HCT116 (cell line): ENCODE measurements around the gene HNRNPH3. TPM values are rescaled to one million over a fixed set of nuclear protein-coding genes. Genes with fewer than 3 reads are reported as not detected.

ENCODE experiments used
- ATAC-seq: fragments of 200-7000 bp; cut with Tn5 transposase; 2 replicates; pipeline ENCODE4 v1.9.1; 2020; ENCODE audit warnings: mild to moderate bottlenecking, moderate library complexity
- BruUV-seq: library from RNA; stranded (reverse); fragments of 400-500 nt; replicated peaks from 2 replicates; lab custom pipeline; 2021; lab: Mats Ljungman, UMichigan
- CTCF ChIA-PET: fragments of 300-600 bp; sonication (Branson Sonifier 250); formaldehyde crosslinking; loops from one replicate; lab custom pipeline; 2021; ENCODE audit warnings: antibody characterized with exemption; lab: Charles Lee
- POLR2A ChIA-PET: fragments of 300-600, 350-600 bp; sonication (Branson Sonifier 250); formaldehyde crosslinking; loops from one replicate; lab custom pipeline; 2021; ENCODE audit warnings: antibody characterized with exemption; lab: Charles Lee
- RAD21 ChIA-PET, 2 experiments: fragments of 300-600 bp; sonication (Branson Sonifier 250); formaldehyde crosslinking; loops; one replicate each; lab custom pipeline; 2023; ENCODE audit warnings: low total read pairs in 2 of 2; ENCODE audit not compliant: uncharacterized antibody in 2 of 2, unreplicated experiment in 2 of 2, low non-redundant PET in 1 of 2; lab: Charles Lee
- DNase-seq: peaks from one replicate; pipeline ENCODE4 v3.0.0-alpha.2; 2010; ENCODE audit warnings: low read depth, low spot score
- H2AFZ ChIP-seq: fragments of 200-600 bp; shearing (Covaris generic), sonication (generic); 2 replicates; pipeline ENCODE4 v1.6.1; 2017; ENCODE audit warnings: low read depth, mixed run types, mixed read lengths, antibody characterized with exemption, low read length; ENCODE audit not compliant: poor library complexity, severe bottlenecking
- H3K27ac ChIP-seq: 2 replicates; pipeline ENCODE4 v1.5.1; 2012; ENCODE audit warnings: low read depth, low read length
- H3K27me3 ChIP-seq: fragments of 200-600 bp; sonication (generic); 2 replicates; pipeline ENCODE4 v1.6.1; 2016; ENCODE audit warnings: mixed run types, low read length, mixed read lengths; ENCODE audit not compliant: insufficient read depth
- H3K36me3 ChIP-seq, 2 experiments: fragments of 200-500 bp in 1 of 2; fragments of 200-600 bp in 1 of 2; sonication (Bioruptor generic) in 1 of 2; sonication (generic) in 1 of 2; 2 replicates each; pipeline versions ENCODE4 v1.5.1 to v1.6.1; 2014 to 2016; ENCODE audit warnings: low read length in 2 of 2, inconsistent platforms in 1 of 2, mixed read lengths in 1 of 2, mixed run types in 1 of 2; ENCODE audit not compliant: insufficient read depth in 2 of 2, control insufficient read depth in 1 of 2
- H3K4me1 ChIP-seq, 2 experiments: fragments of 200-600 bp in 1 of 2; sonication (generic) in 1 of 2; 2 replicates each; pipeline versions ENCODE4 v1.5.1 to v1.6.1; 2012 to 2017; ENCODE audit warnings: low read length in 2 of 2, inconsistent platforms in 1 of 2, mild to moderate bottlenecking in 1 of 2, mixed read lengths in 1 of 2, mixed run types in 1 of 2, moderate library complexity in 1 of 2; ENCODE audit not compliant: insufficient read depth in 2 of 2, control insufficient read depth in 1 of 2
- H3K4me2 ChIP-seq: fragments of 200-600 bp; sonication (generic); 2 replicates; pipeline ENCODE4 v1.6.1; 2017; ENCODE audit warnings: mixed run types, low read length, mixed read lengths
- H3K4me3 ChIP-seq, 2 experiments: fragments of 200-600 bp in 1 of 2; sonication (generic) in 1 of 2; replicated peaks in 1 of 2; 2 replicates each; pipeline ENCODE4 v1.5.1; 2011 to 2016; ENCODE audit warnings: low read length in 2 of 2, control low read depth in 1 of 2, low read depth in 1 of 2, mild to moderate bottlenecking in 1 of 2, mixed read lengths in 1 of 2, mixed run types in 1 of 2
- H3K79me2 ChIP-seq: fragments of 200-600 bp; sonication (generic); 2 replicates; pipeline ENCODE4 v1.6.1; 2017; ENCODE audit warnings: mild to moderate bottlenecking, mixed run types, low read length, moderate library complexity, mixed read lengths; ENCODE audit not compliant: insufficient read depth
- H3K9ac ChIP-seq: fragments of 200-600 bp; sonication (generic); 2 replicates; pipeline ENCODE4 v1.6.1; 2016; ENCODE audit warnings: low read length, mixed read lengths
- H3K9me2 ChIP-seq: fragments of 200-600 bp; sonication (generic), shearing (Covaris generic); 2 replicates; pipeline ENCODE4 v1.6.1; 2017; ENCODE audit warnings: mixed run types, mild to moderate bottlenecking, moderate library complexity; ENCODE audit not compliant: insufficient read depth
- H3K9me3 ChIP-seq, 2 experiments: fragments of 200-500 bp in 1 of 2; fragments of 200-600 bp in 1 of 2; sonication (Bioruptor generic) in 1 of 2; sonication (generic) in 1 of 2; 2 replicates each; pipeline ENCODE4 v1.6.1; 2014 to 2017; ENCODE audit warnings: low read length in 2 of 2, mixed read lengths in 2 of 2, inconsistent platforms in 1 of 2, low read depth in 1 of 2, mild to moderate bottlenecking in 1 of 2, mixed run types in 1 of 2, moderate library complexity in 1 of 2; ENCODE audit not compliant: control insufficient read depth in 1 of 2, insufficient read depth in 1 of 2
- H4K20me1 ChIP-seq: fragments of 200-600 bp; sonication (generic), shearing (Covaris generic); 2 replicates; pipeline ENCODE4 v1.6.1; 2017; ENCODE audit warnings: mixed run types, mild to moderate bottlenecking, moderate library complexity; ENCODE audit not compliant: insufficient read depth
- CBX3 ChIP-seq: IDR thresholded peaks from 2 replicates; pipeline ENCODE4 v1.6.1; 2012; ENCODE audit warnings: low read depth
- EGR1 ChIP-seq: IDR thresholded peaks from 2 replicates; pipeline ENCODE4 v1.6.1; 2012; ENCODE audit warnings: low read depth
- JUND ChIP-seq: IDR thresholded peaks from 2 replicates; pipeline ENCODE4 v1.6.1; 2012
- ZFX ChIP-seq: fragments of 450-650 bp; IDR thresholded peaks from 2 replicates; pipeline ENCODE4 v1.6.1; 2017
- intact Hi-C: fragments of 100-400 bp; cut with micrococcal nuclease; formaldehyde crosslinking; loops from 2 replicates; pipeline ENCODE4 v1.10.0; 2022
- total RNA-seq: library from RNA; stranded (reverse); gene quantifications from one replicate; pipeline ENCODE4 v1.2.1, GENCODE V29; 2021; ENCODE audit not compliant: unreplicated experiment
- TF ChIP-seq, protein P1 (sequence below): IDR thresholded peaks from 2 replicates; pipeline ENCODE4 v1.6.1; 2012; ENCODE audit warnings: low read depth
- TF ChIP-seq, protein P2 (sequence below), 3 experiments: fragments of 200-600 bp in 1 of 3; sonication (generic) in 1 of 3; IDR thresholded peaks in 2 of 3; conservative IDR thresholded peaks in 1 of 3; 2 replicates each; pipeline ENCODE4 v1.5.1; 2012 to 2017; ENCODE audit warnings: low read depth in 2 of 3, low read length in 2 of 3, antibody characterized with exemption in 1 of 3, borderline replicate concordance in 1 of 3, control low read depth in 1 of 3, mild to moderate bottlenecking in 1 of 3, mixed read lengths in 1 of 3, mixed run types in 1 of 3, moderate library complexity in 1 of 3; ENCODE audit not compliant: insufficient read depth in 1 of 3

HNRNPH3 gene
- total RNA-seq, 1 experiment from 2014 or later = 126 TPM

DNA sequence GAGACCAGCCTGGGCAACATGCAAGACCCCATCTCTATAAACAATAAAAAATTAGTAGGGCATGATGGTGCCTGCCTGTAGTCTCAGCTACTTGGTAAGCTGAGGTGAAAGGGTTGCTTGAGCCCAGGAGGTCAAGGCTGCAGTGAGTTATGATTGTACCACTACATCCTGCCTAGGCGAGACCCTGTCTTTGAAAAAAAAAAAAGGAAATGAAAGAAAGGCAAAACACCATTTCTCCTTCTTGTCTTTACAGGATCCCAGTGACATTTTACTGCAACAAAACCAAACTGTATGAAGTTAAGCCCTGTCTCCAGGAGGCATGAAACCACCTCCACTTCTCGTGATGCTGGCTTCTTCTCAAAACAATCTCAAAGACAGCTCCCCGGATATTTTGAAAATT, 30.7 kb downstream of the HNRNPH3 start:
- peaks cover 0 to 2% of the 10 kb centered on the region in 2 experiments; a peak in 1 of 4 replicates for H3K36me3 ChIP-seq
- CTCF ChIA-PET = no interaction called here
- no peak overlapping the region for H3K4me2 ChIP-seq
- no peak overlapping the region for H2AFZ ChIP-seq
- DNase-seq (no peak), ATAC-seq (no peak)
- RAD21 ChIA-PET = no interaction called here
- POLR2A ChIA-PET = interaction anchor here (0.7 kb wide), 1 partner anchor 9 kb away, joined by 3 read pairs; no protein-coding TSS in a partner anchor
- H3K27ac ChIP-seq = no peak overlapping the region
- intact Hi-C loops = loop anchor here (10.0 kb wide), 1 partner anchor 532 kb away; no protein-coding TSS in a partner anchor
- H3K4me3 ChIP-seq = no peak overlapping the region
- H3K27me3 ChIP-seq = no peaks in the 10 kb centered on the region
- H4K20me1 ChIP-seq = no peaks in the 10 kb centered on the region
- TF ChIP-seq CBX3 (no peak), ZFX (no peak), JUND (no peak), EGR1 (no peak)
- TF ChIP-seq, protein P1, sequence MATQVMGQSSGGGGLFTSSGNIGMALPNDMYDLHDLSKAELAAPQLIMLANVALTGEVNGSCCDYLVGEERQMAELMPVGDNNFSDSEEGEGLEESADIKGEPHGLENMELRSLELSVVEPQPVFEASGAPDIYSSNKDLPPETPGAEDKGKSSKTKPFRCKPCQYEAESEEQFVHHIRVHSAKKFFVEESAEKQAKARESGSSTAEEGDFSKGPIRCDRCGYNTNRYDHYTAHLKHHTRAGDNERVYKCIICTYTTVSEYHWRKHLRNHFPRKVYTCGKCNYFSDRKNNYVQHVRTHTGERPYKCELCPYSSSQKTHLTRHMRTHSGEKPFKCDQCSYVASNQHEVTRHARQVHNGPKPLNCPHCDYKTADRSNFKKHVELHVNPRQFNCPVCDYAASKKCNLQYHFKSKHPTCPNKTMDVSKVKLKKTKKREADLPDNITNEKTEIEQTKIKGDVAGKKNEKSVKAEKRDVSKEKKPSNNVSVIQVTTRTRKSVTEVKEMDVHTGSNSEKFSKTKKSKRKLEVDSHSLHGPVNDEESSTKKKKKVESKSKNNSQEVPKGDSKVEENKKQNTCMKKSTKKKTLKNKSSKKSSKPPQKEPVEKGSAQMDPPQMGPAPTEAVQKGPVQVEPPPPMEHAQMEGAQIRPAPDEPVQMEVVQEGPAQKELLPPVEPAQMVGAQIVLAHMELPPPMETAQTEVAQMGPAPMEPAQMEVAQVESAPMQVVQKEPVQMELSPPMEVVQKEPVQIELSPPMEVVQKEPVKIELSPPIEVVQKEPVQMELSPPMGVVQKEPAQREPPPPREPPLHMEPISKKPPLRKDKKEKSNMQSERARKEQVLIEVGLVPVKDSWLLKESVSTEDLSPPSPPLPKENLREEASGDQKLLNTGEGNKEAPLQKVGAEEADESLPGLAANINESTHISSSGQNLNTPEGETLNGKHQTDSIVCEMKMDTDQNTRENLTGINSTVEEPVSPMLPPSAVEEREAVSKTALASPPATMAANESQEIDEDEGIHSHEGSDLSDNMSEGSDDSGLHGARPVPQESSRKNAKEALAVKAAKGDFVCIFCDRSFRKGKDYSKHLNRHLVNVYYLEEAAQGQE = no peak
- TF ChIP-seq, protein P2, sequence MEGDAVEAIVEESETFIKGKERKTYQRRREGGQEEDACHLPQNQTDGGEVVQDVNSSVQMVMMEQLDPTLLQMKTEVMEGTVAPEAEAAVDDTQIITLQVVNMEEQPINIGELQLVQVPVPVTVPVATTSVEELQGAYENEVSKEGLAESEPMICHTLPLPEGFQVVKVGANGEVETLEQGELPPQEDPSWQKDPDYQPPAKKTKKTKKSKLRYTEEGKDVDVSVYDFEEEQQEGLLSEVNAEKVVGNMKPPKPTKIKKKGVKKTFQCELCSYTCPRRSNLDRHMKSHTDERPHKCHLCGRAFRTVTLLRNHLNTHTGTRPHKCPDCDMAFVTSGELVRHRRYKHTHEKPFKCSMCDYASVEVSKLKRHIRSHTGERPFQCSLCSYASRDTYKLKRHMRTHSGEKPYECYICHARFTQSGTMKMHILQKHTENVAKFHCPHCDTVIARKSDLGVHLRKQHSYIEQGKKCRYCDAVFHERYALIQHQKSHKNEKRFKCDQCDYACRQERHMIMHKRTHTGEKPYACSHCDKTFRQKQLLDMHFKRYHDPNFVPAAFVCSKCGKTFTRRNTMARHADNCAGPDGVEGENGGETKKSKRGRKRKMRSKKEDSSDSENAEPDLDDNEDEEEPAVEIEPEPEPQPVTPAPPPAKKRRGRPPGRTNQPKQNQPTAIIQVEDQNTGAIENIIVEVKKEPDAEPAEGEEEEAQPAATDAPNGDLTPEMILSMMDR (IDR thresholded peaks at IDR 0.05 in 2 of 3, conservative IDR thresholded peaks at IDR 0.05 in 1 of 3; ENCODE audit: borderline replicate concordance in 1 of 3, insufficient read depth in 1 of 3, low read depth in 2 of 3, low read length in 2 of 3) = no peak
- no peaks in the 10 kb centered on the region for H3K9me3 ChIP-seq
- BruUV-seq = no TSS peak
- H3K9ac ChIP-seq = no peak overlapping the region
- no peaks in the 10 kb centered on the region for H3K79me2 ChIP-seq
- no peaks in the 10 kb centered on the region for H3K9me2 ChIP-seq
- no peaks in the 10 kb centered on the region for H3K4me1 ChIP-seq
